WTC11 (cell line): ENCODE measurements around the gene SOCS6. TPM values are rescaled to one million over a fixed set of nuclear protein-coding genes. Genes with fewer than 3 reads are reported as not detected.

Experiments
- ATAC-seq: fragments of 200-7000 bp; cut with Tn5 transposase; 2 replicates; pipeline ENCODE4 v1.10.0; 2021; ENCODE audit warnings: mild to moderate bottlenecking, moderate library complexity
- CTCF ChIA-PET: fragments of 300-600 bp; sonication (Branson Sonifier 250); formaldehyde crosslinking; loops from one replicate; lab custom pipeline; 2021; ENCODE audit warnings: antibody characterized with exemption; lab: Charles Lee
- POLR2A ChIA-PET: fragments of 350-600 bp; sonication (Branson Sonifier 250); formaldehyde crosslinking; loops from one replicate; lab custom pipeline; 2021; ENCODE audit warnings: antibody characterized with exemption; lab: Charles Lee
- DNase-seq: peaks from one replicate; pipeline ENCODE4 v3.0.0; 2021; ENCODE audit warnings: low spot score
- H3K27ac Mint-ChIP-seq: 2 replicates; pipeline ENCODE4 v1.8.0; 2021; ENCODE audit warnings: mixed read lengths
- H3K27me3 Mint-ChIP-seq: 2 replicates; pipeline ENCODE4 v1.8.0; 2021; ENCODE audit warnings: low read depth, mild to moderate bottlenecking, moderate library complexity, mixed read lengths
- H3K36me3 Mint-ChIP-seq: 2 replicates; pipeline ENCODE4 v1.8.0; 2021; ENCODE audit warnings: mixed read lengths
- H3K4me1 Mint-ChIP-seq: 2 replicates; pipeline ENCODE4 v1.8.0; 2022; ENCODE audit warnings: mixed read lengths
- H3K4me3 Mint-ChIP-seq: 2 replicates; pipeline ENCODE4 v1.8.0; 2021; ENCODE audit warnings: mild to moderate bottlenecking, moderate library complexity, mixed read lengths
- H3K9me3 Mint-ChIP-seq: 2 replicates; pipeline ENCODE4 v1.8.0; 2021; ENCODE audit warnings: mixed read lengths
- ELF4 ChIP-seq: sonication (generic); formaldehyde crosslinking; IDR thresholded peaks from 2 replicates; pipeline ENCODE4 v1.8.1; 2022; ENCODE audit warnings: low read depth, mild to moderate bottlenecking, moderate library complexity, missing genetic modification reagents
- ETV6 ChIP-seq: sonication (generic); formaldehyde crosslinking; IDR thresholded peaks from 2 replicates; pipeline ENCODE4 v1.8.1; 2022; ENCODE audit warnings: mild to moderate bottlenecking, missing genetic modification reagents
- FOXJ3 ChIP-seq: sonication (generic); formaldehyde crosslinking; IDR thresholded peaks from 2 replicates; pipeline ENCODE4 v1.9.0; 2021; ENCODE audit warnings: missing genetic modification reagents, mild to moderate bottlenecking, borderline replicate concordance
- GABPB1 ChIP-seq: sonication (generic); formaldehyde crosslinking; IDR thresholded peaks from 2 replicates; pipeline ENCODE4 v1.8.1; 2023; ENCODE audit warnings: mild to moderate bottlenecking, missing genetic modification reagents
- GTF2I ChIP-seq: fragments of 250-450 bp; sonication (Bioruptor Pico); conservative IDR thresholded peaks from 2 replicates; pipeline ENCODE4 v1.4.0; 2021; ENCODE audit warnings: mild to moderate bottlenecking
- MYBL2 ChIP-seq: sonication (generic); formaldehyde crosslinking; IDR thresholded peaks from 2 replicates; pipeline ENCODE4 v1.8.1; 2023; ENCODE audit warnings: mild to moderate bottlenecking, moderate library complexity, missing genetic modification reagents
- NFYB ChIP-seq: sonication (generic); formaldehyde crosslinking; conservative IDR thresholded peaks from 2 replicates; pipeline ENCODE4 v1.8.0; 2022; ENCODE audit warnings: low read depth, missing genetic modification reagents
- NR1H2 ChIP-seq: sonication (generic); formaldehyde crosslinking; IDR thresholded peaks from 2 replicates; pipeline ENCODE4 v1.9.0; 2021; ENCODE audit warnings: mild to moderate bottlenecking, moderate library complexity, missing genetic modification reagents
- NR2C2 ChIP-seq: sonication (generic); formaldehyde crosslinking; IDR thresholded peaks from 2 replicates; pipeline ENCODE4 v1.8.0; 2022; ENCODE audit warnings: mild to moderate bottlenecking, missing genetic modification reagents
- SMAD3 ChIP-seq: sonication (generic); formaldehyde crosslinking; IDR thresholded peaks from 2 replicates; pipeline ENCODE4 v1.8.0; 2022; ENCODE audit warnings: missing genetic modification reagents, mild to moderate bottlenecking, borderline replicate concordance
- ZNF232 ChIP-seq: sonication (generic); formaldehyde crosslinking; IDR thresholded peaks from 2 replicates; pipeline ENCODE4 v1.8.0; 2022; ENCODE audit warnings: mild to moderate bottlenecking, missing genetic modification reagents
- ZNF263 ChIP-seq: sonication (generic); formaldehyde crosslinking; IDR thresholded peaks from 2 replicates; pipeline ENCODE4 v1.8.1; 2022; ENCODE audit warnings: low read depth, mild to moderate bottlenecking, moderate library complexity, missing genetic modification reagents
- ZNF423 ChIP-seq: fragments of 250-450 bp; sonication (Bioruptor Pico); IDR thresholded peaks from 2 replicates; pipeline ENCODE4 v2.1.2; 2022; ENCODE audit warnings: mild to moderate bottlenecking, moderate library complexity
- ZNF671 ChIP-seq: fragments of 250-450 bp; sonication (Bioruptor Pico); IDR thresholded peaks from 2 replicates; pipeline ENCODE4 v1.8.0; 2021; ENCODE audit warnings: mild to moderate bottlenecking
- total RNA-seq: library from RNA; stranded (reverse); gene quantifications from 3 replicates; pipeline ENCODE4 v1.2.3, GENCODE V29; 2021
- TF ChIP-seq, protein P1 (sequence below): fragments of 250-450 bp; sonication (Bioruptor Pico); IDR thresholded peaks from 2 replicates; pipeline ENCODE4 v1.8.0; 2021; ENCODE audit warnings: mild to moderate bottlenecking
- TF ChIP-seq, protein P2 (sequence below): sonication (generic); formaldehyde crosslinking; IDR thresholded peaks from 2 replicates; pipeline ENCODE4 v1.8.0; 2022; ENCODE audit warnings: mild to moderate bottlenecking, missing genetic modification reagents
- TF ChIP-seq, protein P3 (sequence below): sonication (generic); formaldehyde crosslinking; IDR thresholded peaks from 2 replicates; pipeline ENCODE4 v1.8.1; 2022; ENCODE audit warnings: mild to moderate bottlenecking, moderate library complexity, missing genetic modification reagents
- TF ChIP-seq, protein P4 (sequence below): sonication (generic); formaldehyde crosslinking; IDR thresholded peaks from 2 replicates; pipeline ENCODE4 v1.8.0; 2023; ENCODE audit warnings: mild to moderate bottlenecking, missing genetic modification reagents
- TF ChIP-seq, protein P5 (sequence below): sonication (generic); formaldehyde crosslinking; IDR thresholded peaks from 2 replicates; pipeline ENCODE4 v1.8.0; 2023; ENCODE audit warnings: missing genetic modification reagents
- TF ChIP-seq, protein P6 (sequence below): sonication (generic); formaldehyde crosslinking; conservative IDR thresholded peaks from 2 replicates; pipeline ENCODE4 v1.8.1; 2023; ENCODE audit warnings: mild to moderate bottlenecking, low read depth, missing genetic modification reagents, moderate library complexity

Gene SOCS6
- total RNA-seq, 1 experiment from 2014 or later: 16.5 TPM

DNA sequence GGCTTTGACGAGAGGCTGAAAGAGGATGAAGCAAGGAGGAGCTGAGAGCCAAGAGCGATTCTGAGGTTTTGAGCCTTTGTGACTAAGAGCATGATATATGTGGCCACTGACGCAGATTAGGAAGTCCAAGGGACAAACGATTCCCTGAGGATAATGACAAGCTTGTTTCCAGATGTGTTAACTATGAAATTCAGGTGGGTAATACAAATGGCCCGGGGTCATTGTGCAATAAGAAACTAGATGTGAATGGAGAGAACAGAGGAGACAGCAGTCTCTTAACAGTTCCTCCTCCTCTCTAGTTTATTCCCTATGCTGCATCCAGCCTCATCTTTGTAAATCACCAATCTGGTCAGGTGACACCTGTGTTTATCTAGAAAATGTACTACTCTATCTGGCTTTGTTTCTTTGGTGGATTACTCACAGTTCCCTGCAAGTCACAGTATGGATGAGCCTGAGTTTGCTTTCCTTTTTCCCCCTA lies 84.2 kb downstream of the SOCS6 start:
- Mint-ChIP-seq H3K4me1 (no peaks in the 10 kb centered on the region), H3K4me3 (no peak overlapping the region), H3K27ac (no peak overlapping the region), H3K9me3 (peaks cover 11% of the 10 kb centered on the region), H3K27me3 (no peaks in the 10 kb centered on the region), H3K36me3 (no peaks in the 10 kb centered on the region)
- no peak for TF ChIP-seq ETV6 (CRISPR knock-in tag)
- TF ChIP-seq MYBL2: no peak
- TF ChIP-seq, protein P1, sequence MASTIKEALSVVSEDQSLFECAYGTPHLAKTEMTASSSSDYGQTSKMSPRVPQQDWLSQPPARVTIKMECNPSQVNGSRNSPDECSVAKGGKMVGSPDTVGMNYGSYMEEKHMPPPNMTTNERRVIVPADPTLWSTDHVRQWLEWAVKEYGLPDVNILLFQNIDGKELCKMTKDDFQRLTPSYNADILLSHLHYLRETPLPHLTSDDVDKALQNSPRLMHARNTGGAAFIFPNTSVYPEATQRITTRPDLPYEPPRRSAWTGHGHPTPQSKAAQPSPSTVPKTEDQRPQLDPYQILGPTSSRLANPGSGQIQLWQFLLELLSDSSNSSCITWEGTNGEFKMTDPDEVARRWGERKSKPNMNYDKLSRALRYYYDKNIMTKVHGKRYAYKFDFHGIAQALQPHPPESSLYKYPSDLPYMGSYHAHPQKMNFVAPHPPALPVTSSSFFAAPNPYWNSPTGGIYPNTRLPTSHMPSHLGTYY (CRISPR knock-in tag): no peak
- TF ChIP-seq, protein P2, sequence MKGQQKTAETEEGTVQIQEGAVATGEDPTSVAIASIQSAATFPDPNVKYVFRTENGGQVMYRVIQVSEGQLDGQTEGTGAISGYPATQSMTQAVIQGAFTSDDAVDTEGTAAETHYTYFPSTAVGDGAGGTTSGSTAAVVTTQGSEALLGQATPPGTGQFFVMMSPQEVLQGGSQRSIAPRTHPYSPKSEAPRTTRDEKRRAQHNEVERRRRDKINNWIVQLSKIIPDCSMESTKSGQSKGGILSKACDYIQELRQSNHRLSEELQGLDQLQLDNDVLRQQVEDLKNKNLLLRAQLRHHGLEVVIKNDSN: no peak
- TF ChIP-seq, protein P3, sequence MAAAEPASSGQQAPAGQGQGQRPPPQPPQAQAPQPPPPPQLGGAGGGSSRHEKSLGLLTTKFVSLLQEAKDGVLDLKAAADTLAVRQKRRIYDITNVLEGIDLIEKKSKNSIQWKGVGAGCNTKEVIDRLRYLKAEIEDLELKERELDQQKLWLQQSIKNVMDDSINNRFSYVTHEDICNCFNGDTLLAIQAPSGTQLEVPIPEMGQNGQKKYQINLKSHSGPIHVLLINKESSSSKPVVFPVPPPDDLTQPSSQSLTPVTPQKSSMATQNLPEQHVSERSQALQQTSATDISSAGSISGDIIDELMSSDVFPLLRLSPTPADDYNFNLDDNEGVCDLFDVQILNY (CRISPR knock-in tag): no peak
- no peak for TF ChIP-seq GABPB1 (CRISPR knock-in tag)
- no peak for TF ChIP-seq NFYB (CRISPR knock-in tag)
- ChIA-PET POLR2A (no interaction called here), CTCF (no interaction called here)
- ATAC-seq (no peak), DNase-seq (no peak)

DNA sequence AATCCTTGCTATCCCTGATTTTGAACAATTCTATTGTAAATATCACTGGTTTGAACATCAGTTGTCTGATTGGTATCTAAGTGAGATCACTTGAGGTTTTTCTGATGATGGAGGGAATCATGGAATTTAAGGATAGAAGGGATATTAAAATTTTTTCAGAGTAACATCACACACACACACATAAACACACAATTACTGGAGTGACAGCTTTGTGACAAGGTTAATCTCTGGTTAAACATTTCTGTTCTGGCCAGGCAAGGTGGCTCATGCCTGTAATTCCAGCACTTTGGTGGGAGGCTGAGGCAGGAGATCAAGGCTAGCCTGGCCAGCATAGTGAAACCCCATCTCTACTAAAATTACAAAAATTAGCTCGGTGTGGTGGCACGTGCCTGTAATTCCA lies 85.3 kb downstream of the SOCS6 start:
- TF ChIP-seq, protein P4, sequence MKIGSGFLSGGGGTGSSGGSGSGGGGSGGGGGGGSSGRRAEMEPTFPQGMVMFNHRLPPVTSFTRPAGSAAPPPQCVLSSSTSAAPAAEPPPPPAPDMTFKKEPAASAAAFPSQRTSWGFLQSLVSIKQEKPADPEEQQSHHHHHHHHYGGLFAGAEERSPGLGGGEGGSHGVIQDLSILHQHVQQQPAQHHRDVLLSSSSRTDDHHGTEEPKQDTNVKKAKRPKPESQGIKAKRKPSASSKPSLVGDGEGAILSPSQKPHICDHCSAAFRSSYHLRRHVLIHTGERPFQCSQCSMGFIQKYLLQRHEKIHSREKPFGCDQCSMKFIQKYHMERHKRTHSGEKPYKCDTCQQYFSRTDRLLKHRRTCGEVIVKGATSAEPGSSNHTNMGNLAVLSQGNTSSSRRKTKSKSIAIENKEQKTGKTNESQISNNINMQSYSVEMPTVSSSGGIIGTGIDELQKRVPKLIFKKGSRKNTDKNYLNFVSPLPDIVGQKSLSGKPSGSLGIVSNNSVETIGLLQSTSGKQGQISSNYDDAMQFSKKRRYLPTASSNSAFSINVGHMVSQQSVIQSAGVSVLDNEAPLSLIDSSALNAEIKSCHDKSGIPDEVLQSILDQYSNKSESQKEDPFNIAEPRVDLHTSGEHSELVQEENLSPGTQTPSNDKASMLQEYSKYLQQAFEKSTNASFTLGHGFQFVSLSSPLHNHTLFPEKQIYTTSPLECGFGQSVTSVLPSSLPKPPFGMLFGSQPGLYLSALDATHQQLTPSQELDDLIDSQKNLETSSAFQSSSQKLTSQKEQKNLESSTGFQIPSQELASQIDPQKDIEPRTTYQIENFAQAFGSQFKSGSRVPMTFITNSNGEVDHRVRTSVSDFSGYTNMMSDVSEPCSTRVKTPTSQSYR: no peak
- TF ChIP-seq FOXJ3 (CRISPR knock-in tag) (no peak), SMAD3 (CRISPR knock-in tag) (no peak), GTF2I (CRISPR knock-in tag) (no peak), ZNF263 (no peak), ZNF232 (no peak), ZNF423 (no peak), NR2C2 (CRISPR knock-in tag) (no peak), ZNF671 (CRISPR knock-in tag) (no peak), GABPB1 (CRISPR knock-in tag) (no peak), NR1H2 (CRISPR knock-in tag) (no peak), ELF4 (CRISPR knock-in tag) (no peak)
- TF ChIP-seq, protein P5, sequence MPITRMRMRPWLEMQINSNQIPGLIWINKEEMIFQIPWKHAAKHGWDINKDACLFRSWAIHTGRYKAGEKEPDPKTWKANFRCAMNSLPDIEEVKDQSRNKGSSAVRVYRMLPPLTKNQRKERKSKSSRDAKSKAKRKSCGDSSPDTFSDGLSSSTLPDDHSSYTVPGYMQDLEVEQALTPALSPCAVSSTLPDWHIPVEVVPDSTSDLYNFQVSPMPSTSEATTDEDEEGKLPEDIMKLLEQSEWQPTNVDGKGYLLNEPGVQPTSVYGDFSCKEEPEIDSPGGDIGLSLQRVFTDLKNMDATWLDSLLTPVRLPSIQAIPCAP: no peak
- TF ChIP-seq, protein P3 (CRISPR knock-in tag): no peak
- TF ChIP-seq, protein P6, sequence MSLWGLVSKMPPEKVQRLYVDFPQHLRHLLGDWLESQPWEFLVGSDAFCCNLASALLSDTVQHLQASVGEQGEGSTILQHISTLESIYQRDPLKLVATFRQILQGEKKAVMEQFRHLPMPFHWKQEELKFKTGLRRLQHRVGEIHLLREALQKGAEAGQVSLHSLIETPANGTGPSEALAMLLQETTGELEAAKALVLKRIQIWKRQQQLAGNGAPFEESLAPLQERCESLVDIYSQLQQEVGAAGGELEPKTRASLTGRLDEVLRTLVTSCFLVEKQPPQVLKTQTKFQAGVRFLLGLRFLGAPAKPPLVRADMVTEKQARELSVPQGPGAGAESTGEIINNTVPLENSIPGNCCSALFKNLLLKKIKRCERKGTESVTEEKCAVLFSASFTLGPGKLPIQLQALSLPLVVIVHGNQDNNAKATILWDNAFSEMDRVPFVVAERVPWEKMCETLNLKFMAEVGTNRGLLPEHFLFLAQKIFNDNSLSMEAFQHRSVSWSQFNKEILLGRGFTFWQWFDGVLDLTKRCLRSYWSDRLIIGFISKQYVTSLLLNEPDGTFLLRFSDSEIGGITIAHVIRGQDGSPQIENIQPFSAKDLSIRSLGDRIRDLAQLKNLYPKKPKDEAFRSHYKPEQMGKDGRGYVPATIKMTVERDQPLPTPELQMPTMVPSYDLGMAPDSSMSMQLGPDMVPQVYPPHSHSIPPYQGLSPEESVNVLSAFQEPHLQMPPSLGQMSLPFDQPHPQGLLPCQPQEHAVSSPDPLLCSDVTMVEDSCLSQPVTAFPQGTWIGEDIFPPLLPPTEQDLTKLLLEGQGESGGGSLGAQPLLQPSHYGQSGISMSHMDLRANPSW (CRISPR knock-in tag): no peak
- H3K9me3 Mint-ChIP-seq: peaks cover 11% of the 10 kb centered on the region
- no peaks in the 10 kb centered on the region for H3K27me3 Mint-ChIP-seq
- ATAC-seq (no peak), DNase-seq (no peak)
- ChIA-PET CTCF (no interaction called here), POLR2A (no interaction called here)
- no peak overlapping the region for H3K4me3 Mint-ChIP-seq
- no peaks in the 10 kb centered on the region for H3K4me1 Mint-ChIP-seq
- no peaks in the 10 kb centered on the region for H3K36me3 Mint-ChIP-seq
- no peak overlapping the region for H3K27ac Mint-ChIP-seq
